ENCODE results near the gene RETREG2.
"Not testable (repeated sequence)": the region's sequence is repeated elsewhere in the genome, so short reads cannot be mapped to it uniquely, and the experiment has no call there.

RETREG2 gene

GRCh38 chr2:219199470-219200211, 21.6 kb downstream of the RETREG2 start:
- DNase-seq, result no peak

- DNase-seq, result not testable (repeated sequence)
These were observed 22.6 kb downstream of the RETREG2 start for GRCh38 chr2:219200502-219201326.

DNA sequence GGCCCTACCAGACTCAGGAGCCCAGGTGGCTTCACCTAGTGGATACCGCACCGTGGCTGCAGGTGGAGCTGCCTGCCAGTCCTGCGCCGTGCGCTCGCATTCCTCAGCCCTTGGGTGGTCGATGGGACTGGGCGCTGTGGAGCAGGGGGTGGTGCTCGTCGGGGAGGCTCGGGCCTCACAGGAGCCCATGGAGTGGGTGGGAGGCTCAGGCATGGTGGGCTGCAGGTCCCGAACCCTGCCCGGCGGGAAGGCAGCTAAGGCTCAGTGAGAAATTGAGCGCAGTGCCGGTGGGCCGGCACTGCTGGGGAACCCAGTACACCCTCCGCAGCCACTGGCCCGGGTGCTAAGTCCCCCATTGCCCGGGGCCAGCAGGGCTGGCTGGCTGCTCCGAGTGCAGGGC, 23.3 kb downstream of the RETREG2 start:
- DNase-seq, result not testable (repeated sequence)

DNA sequence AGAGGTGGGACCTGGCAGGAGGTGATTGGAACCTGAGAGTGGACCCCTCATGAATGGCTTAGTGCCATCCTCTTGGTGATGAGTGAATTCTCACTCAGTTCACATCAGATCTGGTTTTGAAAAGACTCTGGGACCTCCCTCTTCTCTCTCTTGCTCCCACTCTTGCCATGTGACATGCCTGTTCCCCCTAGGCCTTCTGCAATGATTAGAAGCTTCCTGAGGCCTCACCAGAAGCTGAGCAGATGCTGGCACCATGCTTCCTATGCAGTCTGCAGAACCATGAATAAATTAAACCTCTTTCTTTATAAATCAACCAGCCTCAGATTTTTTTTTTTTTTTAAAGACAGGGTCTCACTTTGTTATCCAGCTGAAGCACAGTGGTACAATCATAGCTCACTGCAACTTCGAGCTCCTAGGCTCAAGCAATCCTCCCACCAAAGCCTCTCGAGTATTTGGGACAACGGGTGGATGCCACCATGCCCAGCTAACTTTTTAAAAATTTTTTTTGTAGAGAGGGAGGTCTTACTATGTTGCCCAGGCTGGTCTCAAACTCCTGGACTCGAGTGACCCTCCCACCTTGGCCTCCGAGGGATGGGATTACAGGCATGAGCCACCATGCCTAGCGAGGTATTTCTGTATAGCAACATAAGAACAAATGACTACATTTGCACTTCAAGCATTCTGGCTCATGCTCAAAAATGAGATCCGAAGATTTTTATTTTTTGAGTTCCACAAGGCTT, 26.5 kb downstream of the RETREG2 start:
- no peak for DNase-seq

GRCh38 chr2:219205165-219205538, 27.1 kb downstream of the RETREG2 start:
- no peak for DNase-seq

DNA sequence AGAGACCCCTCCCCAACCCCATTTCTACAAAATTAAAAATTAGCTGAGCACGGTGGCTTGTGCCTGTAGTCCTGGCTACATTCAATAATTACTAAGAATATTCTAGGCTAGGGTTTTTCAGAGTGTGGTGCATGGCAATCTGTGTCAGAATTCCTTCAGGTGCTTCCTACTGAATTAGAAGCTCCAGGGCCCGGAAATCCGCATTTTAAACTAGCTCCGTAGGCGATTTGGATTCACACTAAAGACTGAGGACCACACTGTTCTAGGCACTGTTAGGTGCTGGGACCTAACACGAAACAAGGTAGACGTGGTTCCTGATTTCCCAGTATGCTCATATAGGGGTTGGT, 27.9 kb downstream of the RETREG2 start:
- DNase-seq, result no peak

- peak; percentile 95 for DNase-seq
These were observed 28.5 kb downstream of the RETREG2 start, which contains the start of gene ZFAND2B for GRCh38 chr2:219206328-219207133. TSS of gene ZFAND2B (plus strand) at chr2:219206782. CDS start at chr2:219206988, 206 bp downstream.

- DNase-seq, result no peak
These were observed 29.2 kb downstream of the RETREG2 start for GRCh38 chr2:219207134-219207883.

GRCh38 chr2:219207884-219208740, 30.0 kb downstream of the RETREG2 start:
- DNase-seq, result no peak

DNA sequence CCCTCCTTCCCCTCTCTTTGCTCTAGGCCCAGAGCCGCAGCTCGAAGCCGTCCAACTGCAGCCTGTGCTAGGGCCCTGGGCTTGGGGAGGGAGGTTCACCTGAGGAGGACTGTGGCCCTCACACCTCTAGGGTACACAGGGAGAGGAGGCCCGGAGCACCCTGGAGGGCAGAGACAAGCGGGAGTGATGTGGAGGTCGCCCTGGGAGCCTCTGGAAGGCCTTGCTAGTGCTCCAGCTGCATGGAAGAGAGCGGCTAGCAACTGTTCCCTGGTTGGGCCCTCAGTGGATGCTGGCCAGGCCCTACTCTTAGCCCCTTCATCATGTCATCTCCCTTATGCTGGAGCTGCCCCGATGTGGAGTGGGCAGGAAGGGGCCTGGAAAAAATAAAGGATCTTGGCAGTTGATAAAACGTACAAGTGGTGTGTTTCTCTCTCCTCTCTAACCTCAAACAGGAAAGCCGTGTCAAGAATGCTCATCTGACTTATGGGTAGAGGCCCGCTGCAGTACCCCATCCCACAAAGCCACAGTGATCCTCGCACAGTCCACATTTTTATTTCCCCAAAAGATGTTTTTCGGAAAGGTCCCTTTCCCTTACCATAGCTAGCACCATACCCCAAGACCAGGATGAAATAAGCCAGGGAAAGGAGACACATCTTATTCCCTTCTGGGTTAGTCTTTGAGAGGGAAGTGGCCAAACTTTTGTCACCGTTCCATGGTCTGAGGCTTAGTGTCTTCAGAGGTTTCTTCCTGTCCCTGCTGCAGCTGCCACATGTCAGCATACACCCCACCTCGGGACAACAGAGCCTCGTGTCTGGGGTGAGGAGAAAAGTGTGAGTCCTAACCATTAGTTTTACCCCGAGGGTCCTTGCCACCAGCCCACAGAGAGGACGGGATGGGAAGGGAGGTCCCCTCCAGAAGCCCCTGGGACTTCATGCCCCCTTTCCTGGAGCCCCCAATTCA, 31.4 kb downstream of the RETREG2 start:
- DNase-seq, result no peak

DNA sequence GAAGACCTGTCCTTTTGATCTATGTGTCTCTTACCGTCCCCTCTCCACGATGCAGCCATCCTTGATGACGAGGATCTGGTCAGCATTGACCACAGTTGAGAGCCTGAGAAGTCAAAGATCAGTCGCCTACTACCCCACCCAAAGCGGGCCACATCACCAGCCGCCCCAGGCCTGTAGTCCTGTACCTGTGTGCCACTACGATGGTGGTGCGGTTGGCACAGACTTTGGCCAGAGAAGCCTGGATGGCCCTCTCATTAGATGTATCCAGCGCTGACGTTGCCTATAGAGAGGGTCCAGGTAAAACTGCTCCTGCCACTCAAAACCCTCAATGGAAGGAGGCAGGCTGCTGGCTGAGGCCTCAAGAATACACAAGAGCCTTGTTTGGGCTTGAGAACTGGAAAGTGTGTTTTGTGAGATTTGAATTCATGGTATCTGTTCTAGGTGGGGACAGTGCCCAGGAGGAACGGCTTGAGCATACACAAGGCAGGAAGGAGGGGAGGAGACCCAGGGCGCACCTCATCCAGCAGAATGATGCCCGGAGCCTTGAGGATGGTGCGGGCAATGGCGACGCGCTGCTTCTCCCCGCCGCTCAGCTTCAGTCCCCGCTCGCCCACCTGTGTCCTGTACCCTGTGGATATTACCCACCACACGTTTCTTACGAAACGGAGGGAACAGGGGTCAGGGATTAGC, 32.3 kb downstream of the RETREG2 start:
- DNase-seq, result no peak

DNA sequence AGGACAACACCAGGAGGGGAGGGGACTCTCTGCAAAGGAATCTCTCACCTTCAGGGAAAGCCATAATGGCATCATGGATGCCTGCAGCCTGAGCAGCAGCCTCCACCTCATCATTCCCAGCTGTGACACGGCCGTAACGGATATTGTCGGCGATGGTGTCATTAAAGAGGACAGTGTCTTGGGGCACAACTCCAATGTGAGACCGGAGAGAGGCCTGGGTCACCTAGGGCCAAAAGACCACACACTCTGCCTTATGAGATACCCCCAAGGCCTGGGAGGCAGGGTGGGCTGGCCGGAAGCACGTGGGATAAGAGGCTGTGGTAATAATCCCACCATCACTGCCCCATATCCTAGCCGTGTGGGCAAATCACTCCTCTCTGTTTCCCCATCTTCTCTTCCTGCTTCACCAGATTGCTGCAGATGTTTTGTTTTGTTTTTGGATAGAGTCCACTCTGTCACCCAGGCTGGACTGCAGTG, 32.8 kb downstream of the RETREG2 start:
- no peak for DNase-seq

DNA sequence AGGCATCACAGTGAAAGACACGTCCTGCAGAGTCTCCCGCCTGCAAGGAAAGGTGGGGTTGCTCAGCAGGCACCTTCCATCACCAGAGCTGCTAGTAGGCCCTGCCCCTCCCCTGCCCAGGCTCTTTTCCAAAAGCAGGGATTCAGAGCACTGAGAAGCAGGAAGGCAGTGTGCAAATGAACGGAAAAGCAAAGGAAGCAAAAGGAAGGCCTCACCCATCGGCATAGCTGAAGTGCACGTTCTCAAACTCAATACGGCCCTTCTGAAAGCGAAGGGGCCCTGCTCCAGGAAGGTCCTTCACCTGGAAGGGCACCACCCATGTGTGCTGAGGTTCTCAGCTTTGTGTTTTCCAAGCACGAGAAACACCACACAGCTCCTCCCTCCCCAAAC, 34.9 kb downstream of the RETREG2 start:
- no peak for DNase-seq

DNA sequence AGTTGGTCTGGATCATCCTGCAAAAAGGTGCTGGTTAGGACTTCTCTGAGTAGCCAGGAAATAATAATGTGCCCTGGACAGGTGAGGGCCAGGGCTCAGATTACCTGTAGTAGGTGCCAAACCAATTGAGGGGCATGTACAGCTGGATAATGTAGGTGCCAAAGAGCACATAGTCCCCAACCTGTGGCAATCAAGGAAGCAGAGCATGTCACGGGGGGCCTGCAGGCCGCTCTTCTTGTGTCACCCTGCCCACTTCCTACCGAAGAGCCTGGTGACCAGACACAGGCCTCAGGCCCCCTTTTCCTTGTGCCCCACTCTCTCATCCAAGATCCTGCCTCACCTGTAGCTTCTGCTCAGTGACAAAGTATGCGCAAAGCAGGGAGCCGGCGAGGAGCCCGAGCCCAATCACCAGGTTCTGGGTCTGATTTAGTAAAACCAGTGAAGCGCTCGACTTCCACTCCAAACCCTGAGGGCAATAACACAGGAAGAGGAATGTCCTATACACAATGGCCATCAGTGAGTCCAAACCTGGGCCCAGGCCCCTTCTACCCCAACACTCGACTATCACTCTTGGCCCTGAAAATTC, 35.5 kb downstream of the RETREG2 start:
- DNase-seq, result no peak

DNA sequence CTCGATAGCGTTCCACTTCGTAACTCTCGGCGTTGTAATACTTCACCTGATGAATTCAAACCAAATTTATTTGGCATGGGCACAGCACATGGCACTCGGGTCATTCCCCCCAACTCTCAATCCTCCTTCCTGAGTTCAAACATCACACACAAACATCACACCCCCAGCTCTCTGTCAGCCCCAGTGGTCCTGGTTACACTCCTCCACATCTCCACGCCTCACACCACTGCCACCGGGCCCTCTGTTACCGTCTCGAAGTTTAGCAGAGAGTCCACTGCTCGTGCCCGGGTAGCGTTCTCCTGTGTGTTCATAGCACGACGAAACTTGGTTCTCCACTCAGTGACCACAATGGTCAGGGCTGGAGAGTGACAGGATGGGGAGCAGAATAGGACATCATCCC, 36.1 kb downstream of the RETREG2 start:
- no peak for DNase-seq

DNA sequence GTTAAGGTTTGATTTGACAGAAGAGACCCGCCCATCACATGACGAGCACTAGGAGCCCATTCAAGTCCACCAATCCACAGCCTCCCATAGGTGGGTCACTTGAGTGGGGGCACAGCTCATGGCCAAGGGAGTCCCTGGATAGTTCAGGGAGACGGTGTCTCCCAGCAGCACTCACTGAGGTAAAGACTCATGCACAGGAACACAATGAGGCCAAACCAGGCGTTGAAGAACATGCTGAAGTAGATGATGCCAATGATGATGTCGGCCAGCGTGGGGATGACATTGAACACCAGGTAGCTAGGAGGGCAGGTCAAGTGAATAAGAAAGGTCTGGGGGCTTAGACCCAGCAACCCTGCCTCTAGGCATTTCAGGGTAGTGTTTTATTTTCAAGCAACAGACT, 36.7 kb downstream of the RETREG2 start:
- no peak for DNase-seq

- DNase-seq, result no peak
These were observed 37.9 kb downstream of the RETREG2 start for GRCh38 chr2:219215871-219216534.

DNA sequence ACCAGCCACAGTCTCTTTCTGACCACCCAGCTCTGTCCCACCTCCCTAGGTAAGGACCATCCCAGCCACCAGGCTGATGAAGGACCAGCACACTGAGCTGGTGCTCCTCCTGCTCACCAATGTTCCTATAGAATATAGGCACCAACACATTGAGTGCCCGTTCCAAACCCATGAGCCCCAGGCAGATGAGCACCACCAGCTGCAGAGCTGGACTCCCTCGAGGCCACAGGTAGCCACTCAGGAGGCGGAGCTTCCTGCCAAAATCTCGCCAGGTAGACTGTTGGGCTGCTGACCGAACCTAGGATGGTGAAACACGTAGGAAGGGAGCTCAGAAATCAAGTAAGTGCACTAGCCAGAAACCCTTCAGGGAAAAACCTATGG, 38.5 kb downstream of the RETREG2 start:
- no peak for DNase-seq

All from inflammatory macrophage treated with lipopolysaccharide for 4 hours (primary cell).